Renal cortical epithelial cell (primary cell): Measurements from ENCODE around the gene MTFR1L. TPM values are rescaled to one million over a fixed set of nuclear protein-coding genes. Genes with fewer than 3 reads are reported as not detected.
A peak's percentile ranks its signal among the peaks of the same experiment; 100 is the strongest.

ENCODE experiments used
- DNase-seq: peaks from one replicate; pipeline ENCODE4 v3.0.0-alpha.2; 2011; ENCODE audit warnings: low read depth
- total RNA-seq: library from RNA; depleted of rRNA; stranded (reverse); fragments of >200 nt; gene quantifications from 2 replicates; pipeline ENCODE4 v1.2.3, GENCODE V29; 2014

MTFR1L gene
- total RNA-seq, 1 donor from 2014 or later: 40.1 TPM

DNA sequence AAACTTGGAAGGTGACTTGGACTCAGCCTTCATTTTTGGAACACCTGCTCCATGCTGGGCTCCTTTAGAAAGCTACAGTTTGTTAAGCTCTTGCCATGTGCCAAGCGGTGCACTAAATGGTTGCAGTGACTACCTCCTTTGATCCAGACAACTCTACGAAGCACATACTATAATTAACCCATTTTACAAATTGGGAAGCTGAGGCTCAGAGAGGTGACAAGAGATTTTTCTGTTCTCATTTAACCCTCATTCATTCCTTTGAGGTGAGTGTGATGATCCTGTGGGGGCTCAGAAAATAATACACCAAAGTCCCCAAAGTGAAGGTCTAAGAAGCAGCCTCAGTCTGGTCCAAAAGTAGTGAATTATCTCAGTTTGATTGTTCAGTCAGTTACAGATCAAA lies 57.4 kb downstream of the MTFR1L start:
- DNase-seq: no peak

- no peak for DNase-seq
Measured at GRCh38 chr1:25878690-25879089, 58.9 kb downstream of the MTFR1L start.

GRCh38 chr1:25879675-25880074 lies 59.9 kb downstream of the MTFR1L start:
- peak; percentile 23 for DNase-seq

GRCh38 chr1:25880518-25880917 lies 60.8 kb downstream of the MTFR1L start:
- no peak for DNase-seq

GRCh38 chr1:25881266-25881665 lies 61.5 kb downstream of the MTFR1L start:
- no peak for DNase-seq

Other genes with a start within 250 kb of the MTFR1L start
- 0.10 TPM in 1 of 2 replicates, not detected in the other for gene MAN1C1, start 203.2 kb upstream of the MTFR1L start, total RNA-seq
- 7.3 and 38.9 TPM in 2 replicates for gene SELENON, start 19.8 kb upstream of the MTFR1L start, total RNA-seq
- 0.89 and 5.7 TPM in 2 replicates for gene AUNIP, start 39.5 kb downstream of the MTFR1L start, total RNA-seq
- gene PAQR7, start 55.8 kb downstream of the MTFR1L start, total RNA-seq: 18.2 and 20.7 TPM in 2 replicates
- 69.2 and 143 TPM in 2 replicates for gene STMN1, start 86.5 kb downstream of the MTFR1L start, total RNA-seq
- 14.8 and 18.5 TPM in 2 replicates for gene PAFAH2, start 178.1 kb downstream of the MTFR1L start, total RNA-seq
- 0.05 TPM in 1 of 2 replicates, not detected in the other for gene EXTL1, start 201.8 kb downstream of the MTFR1L start, total RNA-seq
- 1.1 and 1.4 TPM in 2 replicates for gene SLC30A2, start 226.2 kb downstream of the MTFR1L start, total RNA-seq
- not detected in 2 replicates for gene TRIM63, start 247.7 kb downstream of the MTFR1L start, total RNA-seq